DMS 273 (cell line): ENCODE results near the gene SLC12A7.

Experiments
- DNase-seq: peaks from one replicate; lab custom pipeline; 2025; ENCODE audit not compliant: unreplicated experiment; lab: John Stamatoyannopoulos, UW

Gene SLC12A7

DNA sequence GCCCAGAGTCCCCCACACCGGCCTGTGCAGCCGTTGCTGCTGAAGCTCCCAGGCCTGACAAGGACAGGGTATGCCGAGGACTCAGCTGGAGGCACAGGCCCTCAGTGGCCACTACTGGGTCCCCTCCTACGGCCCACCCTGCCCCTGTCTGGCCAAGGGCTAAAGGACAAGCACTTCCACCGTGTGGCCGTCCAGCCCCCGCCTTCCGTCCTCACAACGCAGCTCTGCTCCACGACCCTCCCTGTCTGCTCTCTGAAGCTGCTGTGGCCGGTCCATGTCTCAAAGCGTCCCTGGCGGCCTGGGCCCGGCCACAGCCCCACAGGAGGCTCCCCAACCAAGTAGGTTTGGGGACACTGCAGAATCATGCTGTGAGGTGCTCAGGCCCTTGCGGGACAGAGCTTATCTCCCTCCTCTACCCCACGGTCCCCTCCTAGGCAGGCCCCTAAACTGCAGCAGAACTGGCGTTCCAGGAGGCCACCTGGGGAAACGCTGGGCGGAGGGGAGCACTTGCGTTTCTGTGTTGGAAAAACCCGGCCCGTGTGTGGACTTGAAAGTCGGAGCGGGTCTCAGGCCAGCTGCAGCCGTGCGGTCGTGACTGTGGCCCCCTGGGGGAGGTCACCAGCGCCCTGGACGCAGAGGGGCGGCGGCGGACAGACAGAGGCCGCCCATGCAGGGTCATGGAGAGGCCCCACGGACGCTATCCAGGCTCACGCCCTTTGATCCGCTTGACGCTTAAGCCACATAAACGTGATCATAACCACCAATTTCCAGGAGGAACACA is 57.7 kb downstream of the SLC12A7 start:
- no peak for DNase-seq

DNA sequence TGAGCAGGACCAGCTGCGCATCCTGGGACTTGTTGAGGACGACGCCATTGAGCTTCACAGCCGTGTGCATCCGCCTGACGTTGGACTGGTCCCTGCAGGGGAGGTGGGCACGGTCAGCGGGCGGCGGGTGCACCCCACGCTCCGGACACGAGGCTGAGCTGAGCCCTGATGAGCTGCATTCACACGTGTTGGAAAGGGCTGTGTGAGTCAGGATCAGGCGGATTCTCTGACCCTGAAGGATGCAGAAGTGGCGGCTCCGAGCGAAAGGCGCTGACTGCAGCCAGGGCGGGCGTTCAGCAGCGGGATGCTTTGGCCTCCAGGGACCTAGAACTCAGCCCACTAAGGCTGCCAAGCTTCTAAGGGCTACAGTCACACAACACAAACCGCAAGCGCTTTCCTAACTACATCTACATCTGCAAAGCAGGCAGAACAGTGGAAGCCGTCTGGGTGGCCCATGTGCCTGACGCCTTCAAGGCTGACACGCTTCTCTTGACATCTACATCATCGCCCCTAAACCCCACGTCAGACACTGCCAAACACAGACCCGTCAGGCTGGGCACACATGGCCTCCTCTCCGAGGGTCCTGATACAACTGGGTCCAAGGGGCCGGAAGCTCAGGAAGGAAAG is 58.4 kb downstream of the SLC12A7 start:
- no peak for DNase-seq

GRCh38 chr5:1052641-1053390 is 59.0 kb downstream of the SLC12A7 start:
- DNase-seq = peak; percentile 35

GRCh38 chr5:1052076-1052475 is 59.8 kb downstream of the SLC12A7 start:
- no peak for DNase-seq

- no peak for DNase-seq
Observed at GRCh38 chr5:1051366-1051720, 60.5 kb downstream of the SLC12A7 start.

DNA sequence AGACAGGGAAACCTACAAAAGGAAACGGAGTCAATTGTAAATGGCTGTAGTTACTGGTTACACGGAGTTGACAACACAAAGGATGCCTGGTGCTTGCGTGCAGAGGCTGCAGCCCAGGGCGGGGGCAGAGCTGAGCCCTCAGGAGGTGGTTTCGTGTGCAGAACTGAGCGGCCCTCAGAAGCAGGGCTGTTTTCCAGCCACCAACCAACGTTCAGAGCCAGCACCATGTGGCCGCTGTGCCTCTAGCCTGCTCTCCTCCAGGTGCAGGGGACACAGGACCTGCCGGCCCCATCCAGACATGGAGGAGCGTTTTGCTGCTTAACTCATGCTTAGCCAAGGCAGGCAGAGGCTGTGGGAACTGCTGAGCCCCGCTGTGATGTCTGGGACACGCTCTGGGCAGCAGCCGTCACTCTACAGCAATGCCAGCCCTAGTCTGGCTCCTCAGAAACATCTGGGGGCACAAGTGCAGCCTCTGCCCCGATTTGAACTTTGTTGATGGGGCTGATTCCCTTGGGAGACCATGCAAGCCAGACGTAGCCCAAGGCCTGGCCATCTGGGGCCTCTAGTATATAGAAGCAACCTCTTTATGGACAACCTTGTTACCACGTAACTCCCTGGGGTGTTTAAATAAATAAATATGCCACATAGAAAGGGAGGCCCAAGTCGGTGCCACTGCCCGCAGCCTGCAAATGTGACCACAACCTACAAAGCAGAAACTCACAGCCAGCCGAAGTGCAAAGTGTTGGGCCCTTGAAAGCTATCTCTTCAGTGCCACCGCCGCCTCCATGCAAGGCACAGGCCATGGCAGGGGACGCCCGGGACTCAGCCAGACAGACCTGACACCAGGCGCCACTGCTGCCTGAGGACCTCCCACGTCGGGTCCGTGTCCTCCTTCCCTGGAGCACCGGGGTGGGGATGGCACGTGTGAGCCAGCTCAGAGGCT is 61.2 kb downstream of the SLC12A7 start:
- DNase-seq = peak; percentile 68

DNA sequence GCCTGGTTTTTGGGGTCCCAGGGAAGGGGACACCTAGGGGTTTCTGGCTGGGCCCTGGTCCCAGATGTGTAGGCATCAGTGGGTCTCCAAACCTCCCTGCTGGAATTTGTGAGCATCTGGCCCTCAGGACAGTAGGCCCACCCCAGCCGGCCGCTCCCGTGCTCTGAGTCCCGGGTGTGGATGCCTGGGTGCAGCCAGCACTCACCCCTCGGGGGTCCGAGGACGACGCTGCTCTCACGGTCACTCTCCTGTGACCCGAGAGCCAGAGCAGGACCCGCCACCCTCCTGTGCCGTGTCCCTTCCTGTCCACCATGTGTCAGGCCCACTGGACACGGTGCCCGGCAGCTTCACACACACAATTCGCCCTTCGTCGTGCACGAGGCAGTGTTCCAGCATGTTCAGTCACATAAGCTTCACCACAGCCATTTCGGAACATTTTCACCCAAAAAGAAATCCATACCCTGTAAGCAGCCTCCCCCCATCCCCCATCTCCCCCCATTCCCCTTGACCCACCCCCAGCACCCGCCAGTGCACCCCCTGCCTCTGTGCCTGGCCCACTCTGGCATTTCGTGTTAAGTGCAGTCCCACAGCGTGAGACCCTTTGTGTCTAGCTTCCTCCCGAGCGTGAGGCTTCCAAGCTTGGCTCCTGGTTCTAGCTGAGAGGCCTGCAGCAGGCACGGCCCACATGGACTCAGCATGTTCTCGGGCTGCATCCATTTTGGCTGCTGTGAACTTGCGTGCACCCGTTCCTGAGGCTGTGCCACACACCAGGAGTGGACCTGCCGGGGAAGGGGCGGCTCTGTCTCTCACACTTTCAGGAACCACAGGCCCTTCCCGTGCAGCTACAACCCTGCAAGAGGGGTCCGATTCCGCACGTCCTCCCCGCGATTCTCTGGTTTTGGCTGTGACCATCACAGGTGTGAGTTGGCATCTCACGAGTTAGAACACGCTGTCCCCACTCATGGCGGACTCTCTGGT is 62.7 kb downstream of the SLC12A7 start:
- DNase-seq = no peak

- DNase-seq = no peak
Observed at GRCh38 chr5:1048162-1048721, 63.6 kb downstream of the SLC12A7 start.

DNA sequence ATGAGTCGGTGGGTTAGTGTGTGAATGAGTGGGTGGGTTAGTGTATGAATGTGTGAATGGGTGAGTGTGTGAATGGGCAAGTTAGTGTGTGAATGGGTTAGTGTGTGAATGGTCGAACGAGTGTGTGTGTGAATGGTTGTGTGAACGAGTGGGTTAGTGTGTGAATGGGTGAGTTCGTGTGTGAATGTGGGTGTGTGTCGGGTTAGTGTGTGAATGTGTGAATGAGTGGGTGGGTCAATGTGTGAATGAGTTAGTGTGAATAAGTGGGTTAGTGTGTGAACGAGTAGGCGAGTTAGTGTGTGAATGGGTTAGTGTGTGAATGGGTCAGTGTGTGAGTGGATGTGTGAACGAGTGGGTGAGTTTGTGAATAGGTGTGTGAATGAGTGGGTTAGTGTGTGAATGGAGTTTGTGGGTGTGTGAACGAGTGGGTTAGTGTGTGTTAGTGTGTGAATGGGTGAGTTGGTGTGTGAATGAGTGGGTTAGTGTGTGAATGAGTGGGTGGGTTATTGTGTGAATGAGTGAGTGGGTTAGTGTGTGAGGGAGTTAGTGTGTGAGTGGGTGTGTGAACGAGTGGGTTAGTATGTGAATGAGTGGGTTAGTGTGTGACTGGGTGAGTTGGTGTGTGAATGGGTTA is 64.4 kb downstream of the SLC12A7 start:
- no peak for DNase-seq

- DNase-seq = no peak
Observed at GRCh38 chr5:1045960-1046560, 65.8 kb downstream of the SLC12A7 start.

GRCh38 chr5:1044117-1044516 is 67.7 kb downstream of the SLC12A7 start:
- no peak for DNase-seq

DNA sequence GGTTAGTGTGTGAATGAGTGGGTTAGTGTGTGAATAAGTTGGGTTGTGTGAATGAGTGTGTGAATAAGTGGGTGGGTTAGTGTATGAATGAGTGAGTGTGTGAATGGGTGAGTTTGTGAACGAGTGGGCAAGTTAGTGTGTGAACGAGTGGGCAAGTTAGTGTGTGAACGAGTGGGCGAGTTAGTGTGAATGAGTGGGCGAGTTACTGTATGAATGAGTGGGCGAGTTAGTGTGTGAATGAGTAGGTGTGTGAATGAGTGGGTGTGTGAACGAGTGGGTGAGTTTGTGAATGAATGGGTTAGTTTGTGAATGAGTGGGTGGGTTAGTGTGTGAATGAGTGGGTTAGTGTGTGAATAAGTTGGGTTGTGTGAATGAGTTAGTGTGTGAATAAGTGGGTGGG is 68.5 kb downstream of the SLC12A7 start:
- DNase-seq = no peak

DNA sequence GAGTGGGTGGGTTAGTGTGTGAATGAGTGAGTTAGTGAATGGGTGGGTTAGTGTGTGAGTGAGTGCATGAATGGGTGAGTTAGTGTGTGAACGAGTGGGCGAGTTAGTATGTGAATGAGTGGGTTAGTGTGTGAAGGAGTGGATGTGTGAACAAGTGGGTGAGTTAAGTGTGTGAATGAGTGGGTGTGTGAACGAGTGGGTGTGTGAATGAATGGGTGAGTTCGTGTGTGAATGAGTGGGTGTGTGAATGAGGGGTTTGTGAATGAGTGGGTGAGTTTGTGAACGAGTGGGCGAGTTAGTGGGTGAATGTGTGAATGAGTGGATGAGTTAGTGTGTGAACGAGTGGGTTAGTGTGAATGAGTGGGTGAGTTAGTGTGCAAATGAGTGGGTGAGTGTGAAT is 69.2 kb downstream of the SLC12A7 start:
- no peak for DNase-seq

- no peak for DNase-seq
Observed at GRCh38 chr5:1041225-1042143, 70.4 kb downstream of the SLC12A7 start.

DNA sequence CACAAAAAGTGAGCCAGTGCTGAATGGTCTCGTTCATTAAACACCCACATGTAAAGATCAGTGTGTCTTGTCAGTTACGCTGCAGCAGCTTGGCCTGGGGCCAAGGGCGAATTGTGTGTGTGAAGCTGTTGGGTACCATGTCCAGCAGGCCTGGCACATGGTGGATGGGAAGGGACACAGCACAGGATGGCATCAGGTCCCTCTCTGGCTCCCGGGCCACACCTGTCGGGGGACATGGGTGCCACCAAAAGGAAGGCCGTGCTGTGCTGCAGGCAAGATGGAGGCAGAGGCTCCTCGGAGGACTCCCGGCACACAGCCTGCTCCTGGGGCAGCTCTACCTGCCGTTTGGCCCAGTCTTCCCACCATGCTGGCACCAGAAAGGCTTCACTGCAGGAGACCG is 71.3 kb downstream of the SLC12A7 start:
- DNase-seq = no peak

GRCh38 chr5:1039706-1040260 is 72.1 kb downstream of the SLC12A7 start:
- no peak for DNase-seq

DNA sequence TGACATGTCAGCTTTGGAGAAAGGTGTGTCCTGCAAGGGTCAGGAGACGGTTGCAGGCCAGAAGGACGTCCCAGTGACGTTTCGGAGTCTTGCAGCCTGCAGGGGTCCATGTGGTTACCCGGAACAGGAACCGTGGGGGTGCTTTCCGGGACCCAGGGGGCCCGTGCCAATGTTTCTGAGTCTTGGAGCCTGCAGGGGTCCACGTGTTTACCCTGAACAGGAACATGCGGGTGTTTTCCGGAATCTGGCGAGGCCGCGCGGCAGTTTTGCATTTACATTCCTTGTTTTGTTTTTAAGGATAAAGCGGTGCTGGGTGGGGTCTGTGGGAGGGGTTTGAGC is 72.7 kb downstream of the SLC12A7 start:
- DNase-seq = no peak
